Cardiac muscle cell (in vitro differentiated cells and primary cell): ENCODE measurements around the gene PDIA5. TPM values are rescaled to one million over a fixed set of nuclear protein-coding genes. Genes with fewer than 3 reads are reported as not detected.

Experiments
- DNase-seq, 2 donors: peaks; one replicate each; pipeline versions ENCODE4 v3.0.0 to v3.0.0-alpha.2; 2010 to 2017; ENCODE audit warnings: low read depth in 1 of 2, low spot score in 1 of 2
- H3K27ac ChIP-seq: fragments of 200-600 bp; sonication (generic); 2 replicates; pipeline ENCODE4 v1.5.1; 2016
- H3K27me3 ChIP-seq: fragments of 200-600 bp; sonication (generic); 2 replicates; pipeline ENCODE4 v1.6.0; 2016; ENCODE audit warnings: control low read depth
- H3K36me3 ChIP-seq: fragments of 200-600 bp; sonication (generic); 2 replicates; pipeline ENCODE4 v1.5.1; 2016; ENCODE audit warnings: control low read depth
- H3K4me1 ChIP-seq: fragments of 200-600 bp; sonication (generic); 2 replicates; pipeline ENCODE4 v1.8.1; 2017; ENCODE audit warnings: low read depth, mild to moderate bottlenecking, mixed run types
- H3K4me3 ChIP-seq: fragments of 200-600 bp; sonication (generic); 2 replicates; pipeline ENCODE4 v1.5.1; 2016; ENCODE audit warnings: mild to moderate bottlenecking
- H3K9me3 ChIP-seq: fragments of 200-600 bp; sonication (generic); 2 replicates; pipeline ENCODE4 v1.5.1; 2017; ENCODE audit warnings: low read depth, mild to moderate bottlenecking, control low read depth
- polyA plus RNA-seq: library from polyadenylated mRNA; unstranded; fragments of >200 nt; fragmentation: Nextera tagmentation; extraction: Ambion mirVana; gene quantifications from 2 replicates; pipeline ENCODE4 v1.2.1, GENCODE V29; 2016
- total RNA-seq: library from RNA; depleted of rRNA; stranded (reverse); fragments of >200 nt; gene quantifications from 2 replicates; pipeline ENCODE4 v1.2.3, GENCODE V29; 2016
- TF ChIP-seq, protein P1 (sequence below): IDR thresholded peaks from 2 replicates; pipeline ENCODE4 v1.5.1; 2012; ENCODE audit warnings: low read depth, mild to moderate bottlenecking, low read length

Gene PDIA5
- total and polyA plus RNA-seq, 2 experiments from 2014 or later, result 14.5 to 19.5 TPM

DNA sequence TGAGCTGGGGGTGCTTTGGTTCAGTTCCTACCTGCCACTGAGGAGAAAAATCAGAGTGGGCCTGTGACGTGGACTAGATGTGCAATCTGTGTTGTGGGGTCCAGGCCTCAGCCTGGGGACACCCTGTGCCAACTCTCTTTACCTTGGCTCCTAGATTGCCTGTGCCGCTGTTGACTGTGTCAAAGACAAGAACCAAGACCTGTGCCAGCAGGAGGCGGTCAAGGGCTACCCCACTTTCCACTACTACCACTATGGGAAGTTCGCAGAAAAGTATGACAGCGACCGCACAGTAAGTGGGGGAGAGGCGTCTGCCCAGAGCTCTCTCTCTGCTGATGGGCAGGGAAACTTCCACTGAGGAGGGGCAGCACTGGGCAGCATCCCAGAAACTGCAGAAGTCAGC lies 94.3 kb downstream of the PDIA5 start:
- H3K9me3 ChIP-seq, result no peaks in the 10 kb centered on the region
- no peaks in the 10 kb centered on the region for H3K4me1 ChIP-seq
- DNase-seq, result no peak
- H3K27me3 ChIP-seq, result no peaks in the 10 kb centered on the region
- TF ChIP-seq, protein P1, sequence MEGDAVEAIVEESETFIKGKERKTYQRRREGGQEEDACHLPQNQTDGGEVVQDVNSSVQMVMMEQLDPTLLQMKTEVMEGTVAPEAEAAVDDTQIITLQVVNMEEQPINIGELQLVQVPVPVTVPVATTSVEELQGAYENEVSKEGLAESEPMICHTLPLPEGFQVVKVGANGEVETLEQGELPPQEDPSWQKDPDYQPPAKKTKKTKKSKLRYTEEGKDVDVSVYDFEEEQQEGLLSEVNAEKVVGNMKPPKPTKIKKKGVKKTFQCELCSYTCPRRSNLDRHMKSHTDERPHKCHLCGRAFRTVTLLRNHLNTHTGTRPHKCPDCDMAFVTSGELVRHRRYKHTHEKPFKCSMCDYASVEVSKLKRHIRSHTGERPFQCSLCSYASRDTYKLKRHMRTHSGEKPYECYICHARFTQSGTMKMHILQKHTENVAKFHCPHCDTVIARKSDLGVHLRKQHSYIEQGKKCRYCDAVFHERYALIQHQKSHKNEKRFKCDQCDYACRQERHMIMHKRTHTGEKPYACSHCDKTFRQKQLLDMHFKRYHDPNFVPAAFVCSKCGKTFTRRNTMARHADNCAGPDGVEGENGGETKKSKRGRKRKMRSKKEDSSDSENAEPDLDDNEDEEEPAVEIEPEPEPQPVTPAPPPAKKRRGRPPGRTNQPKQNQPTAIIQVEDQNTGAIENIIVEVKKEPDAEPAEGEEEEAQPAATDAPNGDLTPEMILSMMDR, result no peak
- H3K27ac ChIP-seq, result no peak overlapping the region
- H3K4me3 ChIP-seq, result no peak overlapping the region
- H3K36me3 ChIP-seq, result no peaks in the 10 kb centered on the region

DNA sequence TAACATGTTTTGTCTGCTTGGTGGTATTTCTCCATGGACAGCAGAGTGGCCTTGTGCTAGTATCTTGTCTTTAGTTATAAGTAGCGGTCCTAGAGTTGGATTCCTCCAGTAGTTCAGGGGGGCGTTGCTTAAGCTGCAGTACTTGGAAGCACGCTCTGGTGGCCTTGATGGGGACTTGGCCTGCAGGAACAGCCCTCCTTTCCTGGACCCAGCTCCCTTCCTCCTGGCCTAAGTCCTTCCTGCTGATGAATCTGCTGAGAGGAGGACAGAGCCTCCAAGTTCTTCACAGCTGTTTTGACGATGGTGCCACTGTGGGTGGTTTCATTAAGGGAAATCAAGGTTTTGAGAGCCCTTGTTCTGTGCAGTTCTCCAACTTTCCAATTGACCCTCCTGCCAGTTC lies 96.3 kb downstream of the PDIA5 start:
- H3K36me3 ChIP-seq, result no peaks in the 10 kb centered on the region
- no peaks in the 10 kb centered on the region for H3K9me3 ChIP-seq
- no peak overlapping the region for H3K4me3 ChIP-seq
- no peak for DNase-seq
- H3K27ac ChIP-seq, result no peak overlapping the region
- H3K4me1 ChIP-seq, result no peaks in the 10 kb centered on the region
- TF ChIP-seq, protein P1, result no peak
- H3K27me3 ChIP-seq, result no peaks in the 10 kb centered on the region

DNA sequence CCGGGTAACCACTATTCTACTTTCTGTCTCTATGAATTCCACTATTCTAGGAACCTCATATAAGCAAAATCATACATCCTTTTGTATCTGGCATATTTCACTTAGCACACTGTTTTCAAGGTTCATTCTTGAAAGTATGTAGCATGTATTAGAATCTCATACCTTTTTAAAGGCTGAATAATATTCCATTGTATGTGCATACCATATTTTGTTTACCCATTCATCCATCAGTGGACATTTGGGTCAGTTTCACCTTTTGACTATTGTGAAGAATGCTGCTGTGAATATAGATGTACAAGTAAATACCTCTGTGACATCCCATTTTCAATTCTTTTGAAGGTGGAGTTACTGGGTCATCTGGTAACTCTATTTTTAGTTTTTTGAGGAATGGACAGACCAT lies 98.3 kb downstream of the PDIA5 start:
- no peak for DNase-seq
- H3K4me1 ChIP-seq, result no peaks in the 10 kb centered on the region
- H3K4me3 ChIP-seq, result no peak overlapping the region
- TF ChIP-seq, protein P1, result no peak
- H3K9me3 ChIP-seq, result no peaks in the 10 kb centered on the region
- no peaks in the 10 kb centered on the region for H3K27me3 ChIP-seq
- no peaks in the 10 kb centered on the region for H3K36me3 ChIP-seq
- no peak overlapping the region for H3K27ac ChIP-seq

DNA sequence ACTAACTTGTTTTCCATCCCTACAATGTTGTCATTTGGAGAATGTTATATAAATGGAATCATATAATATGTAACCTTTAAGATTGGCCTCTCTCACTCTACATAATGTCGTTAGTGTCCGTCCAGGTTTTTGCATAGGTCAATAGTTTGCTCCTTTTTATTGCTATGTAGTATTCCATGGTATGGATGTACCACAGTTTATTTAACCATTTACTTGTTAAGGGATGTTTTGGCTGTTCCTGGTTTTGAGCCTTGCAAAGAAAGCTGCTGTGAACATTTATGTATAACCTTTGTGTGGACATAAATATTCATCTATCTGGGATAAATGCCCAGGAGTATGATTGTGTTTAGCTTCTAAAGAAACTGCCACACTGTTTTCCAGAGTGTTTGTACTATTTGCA lies 100.9 kb downstream of the PDIA5 start:
- H3K27ac ChIP-seq, result no peak overlapping the region
- H3K4me3 ChIP-seq, result no peak overlapping the region
- no peaks in the 10 kb centered on the region for H3K36me3 ChIP-seq
- H3K27me3 ChIP-seq, result no peaks in the 10 kb centered on the region
- DNase-seq, result no peak
- no peaks in the 10 kb centered on the region for H3K4me1 ChIP-seq
- TF ChIP-seq, protein P1, result no peak
- H3K9me3 ChIP-seq, result no peaks in the 10 kb centered on the region

DNA sequence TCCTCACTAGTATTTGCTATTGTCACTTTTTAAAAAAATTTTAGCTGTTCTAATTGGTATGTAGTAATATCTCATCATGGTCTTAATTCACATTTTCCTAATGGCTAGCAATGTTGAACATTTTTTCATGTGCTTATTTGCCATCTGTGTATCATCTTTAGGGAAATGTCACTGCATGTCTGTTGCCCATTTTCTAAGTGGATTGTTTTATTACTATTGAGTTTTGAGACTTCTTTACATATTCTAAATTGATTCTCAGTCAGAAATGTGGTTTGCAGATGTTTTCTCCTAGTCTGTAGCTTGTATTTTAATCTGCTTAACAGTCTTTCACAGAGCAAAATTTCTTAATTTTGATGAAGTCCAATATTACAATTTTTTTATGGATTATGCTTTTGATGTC lies 101.3 kb downstream of the PDIA5 start:
- H3K36me3 ChIP-seq, result no peaks in the 10 kb centered on the region
- no peak for DNase-seq
- no peak overlapping the region for H3K4me3 ChIP-seq
- H3K9me3 ChIP-seq, result no peaks in the 10 kb centered on the region
- no peak overlapping the region for H3K27ac ChIP-seq
- no peaks in the 10 kb centered on the region for H3K4me1 ChIP-seq
- TF ChIP-seq, protein P1, result no peak
- H3K27me3 ChIP-seq, result no peaks in the 10 kb centered on the region

DNA sequence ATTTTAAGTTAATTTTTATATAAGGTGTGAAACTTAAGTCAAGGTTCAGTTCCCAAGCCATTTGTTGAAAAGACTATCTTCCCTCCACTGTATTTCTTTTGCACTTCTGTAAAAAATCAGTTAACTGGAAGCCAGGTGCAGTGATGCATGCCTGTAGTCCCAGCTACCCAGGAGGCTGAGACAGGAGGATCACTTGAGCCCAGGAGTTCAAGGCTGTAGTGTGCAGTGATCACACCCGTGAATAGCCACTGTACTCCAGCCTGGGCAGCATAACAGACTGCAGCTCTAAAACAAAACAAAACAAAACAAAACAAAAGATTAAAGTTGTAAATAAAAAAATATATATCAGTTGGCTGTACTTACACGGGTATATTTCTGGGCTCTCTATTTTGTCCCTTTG lies 101.8 kb downstream of the PDIA5 start:
- DNase-seq, result no peak
- Histone ChIP-seq H3K4me3 (no peak overlapping the region), H3K4me1 (no peaks in the 10 kb centered on the region), H3K27me3 (no peaks in the 10 kb centered on the region), H3K27ac (no peak overlapping the region), H3K36me3 (no peaks in the 10 kb centered on the region), H3K9me3 (no peaks in the 10 kb centered on the region)
- TF ChIP-seq, protein P1, result no peak
